ENCODE data around the gene S100Z.
"Not testable (repeated sequence)": the region's sequence is repeated elsewhere in the genome, so short reads cannot be mapped to it uniquely, and the experiment has no call there.

The S100Z gene

DNA sequence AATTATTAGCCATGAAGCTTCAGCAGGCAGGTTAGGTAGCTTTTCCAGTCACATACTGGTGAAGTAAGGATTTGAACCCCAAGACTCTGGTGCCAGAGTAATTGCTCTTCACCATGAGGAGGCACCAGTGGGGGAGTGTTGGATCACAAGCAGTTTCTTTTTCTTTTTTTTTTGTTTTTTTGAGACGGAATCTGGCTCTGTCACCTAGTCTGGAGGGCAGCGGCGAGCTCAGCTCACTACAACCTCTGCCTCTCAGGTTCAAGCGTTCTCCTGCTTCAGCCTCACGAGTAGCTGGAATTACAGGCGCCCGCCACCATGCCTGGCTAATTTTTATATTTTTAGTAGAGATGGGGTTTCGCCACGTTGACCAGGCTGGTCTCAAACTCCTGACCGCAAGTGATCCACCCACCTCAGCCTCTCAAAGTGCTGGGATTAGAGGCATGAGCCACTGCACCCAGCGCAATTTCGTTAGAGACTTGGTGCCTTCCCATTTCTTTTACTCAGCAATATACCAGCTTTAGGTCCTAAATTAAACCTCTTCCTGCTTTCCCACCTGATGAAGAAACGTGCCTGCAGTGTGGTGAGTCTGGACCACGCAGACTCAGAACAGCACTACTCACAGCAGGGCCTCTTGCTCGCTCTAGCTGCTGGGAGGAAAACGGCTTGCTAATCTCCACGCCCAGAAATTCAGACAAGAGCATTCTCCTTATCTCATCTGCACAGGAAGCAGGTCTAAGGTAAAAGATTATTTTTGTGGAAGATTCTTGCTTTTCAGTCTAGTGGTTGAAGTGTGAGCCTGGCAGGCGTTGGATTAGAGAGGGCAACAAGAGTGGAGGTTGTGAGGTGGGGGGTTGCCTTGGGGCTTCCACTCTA lies at the start of gene S100Z:
Gene S100Z, plus strand, starts transcription at position 596 of the 873 bp plus-strand sequence. CDS start 25,346 bp downstream, outside the sequence.
- DNase-seq, result no peak

DNA sequence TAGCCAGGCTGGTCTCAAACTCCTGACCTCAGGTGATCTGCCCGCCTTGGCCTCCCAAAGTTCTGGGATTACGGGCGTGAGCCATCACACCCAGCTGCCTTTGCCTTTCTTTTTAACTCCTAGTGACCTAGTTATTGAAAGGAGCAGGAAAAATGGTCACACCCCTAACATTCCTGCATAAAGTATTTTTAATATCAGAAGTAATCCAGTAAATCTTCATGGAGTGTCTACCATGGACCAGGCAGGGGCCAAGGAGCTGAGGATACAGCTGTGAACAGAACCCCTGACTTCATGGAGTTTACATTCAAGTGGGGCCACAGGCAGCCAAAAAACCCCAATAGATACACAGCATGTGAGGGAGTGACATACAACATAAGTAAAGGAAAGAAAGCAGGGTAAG lies 49.2 kb upstream of the S100Z start:
- no peak for DNase-seq

GRCh38 chr5:76801159-76801802 lies 48.5 kb upstream of the S100Z start:
- no peak for DNase-seq

- no peak for DNase-seq
Observed at GRCh38 chr5:76801803-76802195, 48.0 kb upstream of the S100Z start.

GRCh38 chr5:76804266-76804665 lies 45.5 kb upstream of the S100Z start:
- DNase-seq, result no peak

- DNase-seq, result peak; percentile 57 to 66
Observed at GRCh38 chr5:76805821-76806505, 43.9 kb upstream of the S100Z start.

GRCh38 chr5:76807296-76807695 lies 42.5 kb upstream of the S100Z start:
- DNase-seq, result peak in 1 of 2 experiments; percentile 51

- DNase-seq, result no peak
Observed at GRCh38 chr5:76808141-76808691, 41.6 kb upstream of the S100Z start.

DNA sequence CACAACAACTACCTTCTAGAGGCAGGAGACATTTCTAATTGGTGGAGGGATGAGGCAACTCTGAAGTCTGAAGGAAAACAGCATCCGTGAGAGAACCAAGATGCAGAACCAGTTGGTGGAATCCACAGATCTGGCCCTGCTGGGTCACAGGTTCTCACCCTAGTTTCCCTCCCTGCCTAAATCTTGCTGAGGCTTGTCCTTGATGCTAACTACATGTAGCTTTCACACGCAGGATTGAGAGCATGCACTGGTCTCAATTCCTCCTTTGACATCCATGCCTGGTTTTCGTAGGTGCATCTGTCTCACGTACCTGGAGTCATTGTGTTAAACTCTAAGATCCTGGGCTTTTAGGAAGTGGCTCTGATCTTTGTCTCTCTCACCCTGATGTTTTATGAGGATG lies 40.7 kb upstream of the S100Z start:
- DNase-seq, result no peak

GRCh38 chr5:76810236-76810635 lies 39.6 kb upstream of the S100Z start:
- DNase-seq, result no peak

GRCh38 chr5:76811214-76811613 lies 38.6 kb upstream of the S100Z start:
- DNase-seq, result no peak

- DNase-seq, result not testable (repeated sequence)
Observed at GRCh38 chr5:76812209-76812608, 37.6 kb upstream of the S100Z start.

GRCh38 chr5:76813982-76814562 lies 35.7 kb upstream of the S100Z start:
- DNase-seq, result peak in 1 of 2 experiments; percentile 58

DNA sequence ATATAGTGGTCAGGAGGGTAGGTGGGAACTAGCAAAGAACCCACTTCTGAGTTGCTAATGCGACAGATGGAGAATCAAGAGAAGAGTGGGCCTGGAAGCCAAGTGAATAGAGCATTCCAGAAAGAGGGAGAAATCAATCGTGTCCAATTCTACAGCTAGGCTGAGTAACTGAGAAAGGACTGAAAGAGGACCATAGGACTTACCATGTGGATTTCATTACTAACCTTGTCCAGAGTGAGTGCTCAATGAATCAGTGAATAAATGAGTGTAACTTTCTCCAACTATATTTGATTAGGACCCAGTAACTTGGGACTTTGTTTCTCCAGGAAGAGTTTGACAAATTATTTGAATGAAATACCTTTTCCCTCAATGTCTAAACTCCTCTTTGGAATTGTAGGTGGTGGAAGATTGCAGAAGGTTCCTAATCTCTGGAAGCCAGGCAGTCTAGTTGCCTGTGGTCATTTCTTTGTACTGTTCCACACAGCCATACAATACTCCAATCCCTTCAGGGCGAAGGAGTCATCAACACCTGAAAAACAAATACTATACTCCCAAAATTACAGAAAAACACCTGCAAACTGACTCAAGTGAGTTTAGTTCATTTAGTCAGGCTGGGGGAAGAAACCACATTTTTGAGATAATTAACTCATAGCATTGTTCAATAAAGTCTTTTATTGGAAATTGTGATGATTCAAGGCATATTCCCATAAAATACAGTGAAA lies 33.5 kb upstream of the S100Z start:
- no peak for DNase-seq

GRCh38 chr5:76818844-76819831 lies 30.7 kb upstream of the S100Z start, which contains the start of gene F2RL1:
Gene F2RL1, plus strand, starts transcription at chr5:76819030. Its CDS starts 153 bp downstream, at chr5:76819183.
- peak in 1 of 2 experiments; percentile 37 for DNase-seq

- no peak for DNase-seq
Observed at GRCh38 chr5:76819851-76820525, 29.8 kb upstream of the S100Z start.

GRCh38 chr5:76820526-76820890 lies 29.3 kb upstream of the S100Z start:
- DNase-seq, result no peak

- no peak for DNase-seq
Observed at GRCh38 chr5:76821136-76821535, 28.7 kb upstream of the S100Z start.

- DNase-seq, result not testable (repeated sequence)
Observed at GRCh38 chr5:76822105-76822731, 27.6 kb upstream of the S100Z start.

GRCh38 chr5:76826416-76826815 lies 23.4 kb upstream of the S100Z start:
- not testable (repeated sequence) for DNase-seq

Data from SW 1271 (cell line).